Activated CD4-positive, alpha-beta T cell treated with anti-CD3 and anti-CD28 coated beads, Interleukin-2, amount 50 U/mL, for 48 hours (primary cell): Measurements from ENCODE around the gene JAZF1.

Experiments used
- DNase-seq, 2 experiments: peaks; one replicate each; pipeline ENCODE4 v3.0.0-alpha.2; 2020

JAZF1 gene

DNA sequence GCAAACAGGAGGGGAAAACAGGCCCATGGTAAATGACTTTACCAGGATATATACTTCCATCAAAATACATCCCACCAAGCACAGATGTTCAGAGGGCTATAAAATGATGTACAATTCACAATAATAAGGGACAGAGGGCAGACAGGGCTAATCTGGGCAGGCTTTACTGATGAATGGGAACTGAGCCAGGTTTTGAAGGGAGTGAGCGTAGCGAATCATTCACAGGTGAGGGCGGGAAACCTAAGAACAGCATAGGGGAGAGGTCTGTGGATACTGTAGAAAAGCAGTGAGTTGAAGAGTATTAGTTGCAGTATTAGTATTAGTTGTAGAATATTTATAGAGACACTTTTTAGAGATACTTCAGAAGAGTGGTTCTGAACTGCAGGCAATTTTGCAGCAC lies 180.8 kb downstream of the JAZF1 start:
- DNase-seq = no peak

- no peak for DNase-seq
Observed at GRCh38 chr7:27998382-27998781, 182.2 kb downstream of the JAZF1 start.

GRCh38 chr7:27997188-27997707 lies 183.3 kb downstream of the JAZF1 start:
- DNase-seq = no peak

GRCh38 chr7:27996141-27996540 lies 184.5 kb downstream of the JAZF1 start:
- no peak for DNase-seq

DNA sequence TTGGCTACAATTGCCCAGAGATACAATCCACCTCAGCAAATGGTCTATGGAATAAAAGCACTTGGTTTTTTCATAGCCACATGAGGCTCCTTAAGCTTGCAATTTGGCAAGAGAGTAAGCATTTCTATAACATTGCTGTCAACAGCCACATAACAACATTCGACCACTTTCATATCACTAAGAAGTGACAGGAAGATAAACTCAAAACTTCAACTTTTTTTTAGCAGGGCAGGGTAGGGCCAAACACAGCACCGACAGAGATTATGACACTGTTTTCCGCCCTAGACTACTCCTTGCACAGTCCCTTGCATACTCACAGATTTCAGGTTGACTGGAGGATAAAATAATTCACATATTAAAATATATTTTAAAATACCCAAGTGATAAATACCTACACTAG lies 185.4 kb downstream of the JAZF1 start:
- no peak for DNase-seq

DNA sequence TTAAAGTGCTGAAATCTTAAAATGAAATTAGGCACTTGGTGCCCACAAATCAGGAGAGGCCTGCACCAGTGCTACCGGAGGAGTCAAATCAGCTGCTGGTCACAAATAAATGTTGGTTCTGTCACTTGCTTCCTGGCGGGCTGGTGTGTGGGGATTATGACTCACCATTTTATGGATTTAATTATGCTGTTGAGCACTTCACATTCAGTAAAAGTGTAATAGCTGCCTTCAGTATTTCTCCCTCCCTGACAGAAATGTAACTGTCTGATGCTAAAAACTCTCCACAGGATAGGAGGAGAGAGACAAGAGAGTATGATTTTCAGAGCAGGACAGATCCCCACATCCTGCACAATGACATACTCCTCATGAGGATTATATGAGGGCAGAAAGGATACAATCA lies 186.0 kb downstream of the JAZF1 start:
- DNase-seq = no peak

DNA sequence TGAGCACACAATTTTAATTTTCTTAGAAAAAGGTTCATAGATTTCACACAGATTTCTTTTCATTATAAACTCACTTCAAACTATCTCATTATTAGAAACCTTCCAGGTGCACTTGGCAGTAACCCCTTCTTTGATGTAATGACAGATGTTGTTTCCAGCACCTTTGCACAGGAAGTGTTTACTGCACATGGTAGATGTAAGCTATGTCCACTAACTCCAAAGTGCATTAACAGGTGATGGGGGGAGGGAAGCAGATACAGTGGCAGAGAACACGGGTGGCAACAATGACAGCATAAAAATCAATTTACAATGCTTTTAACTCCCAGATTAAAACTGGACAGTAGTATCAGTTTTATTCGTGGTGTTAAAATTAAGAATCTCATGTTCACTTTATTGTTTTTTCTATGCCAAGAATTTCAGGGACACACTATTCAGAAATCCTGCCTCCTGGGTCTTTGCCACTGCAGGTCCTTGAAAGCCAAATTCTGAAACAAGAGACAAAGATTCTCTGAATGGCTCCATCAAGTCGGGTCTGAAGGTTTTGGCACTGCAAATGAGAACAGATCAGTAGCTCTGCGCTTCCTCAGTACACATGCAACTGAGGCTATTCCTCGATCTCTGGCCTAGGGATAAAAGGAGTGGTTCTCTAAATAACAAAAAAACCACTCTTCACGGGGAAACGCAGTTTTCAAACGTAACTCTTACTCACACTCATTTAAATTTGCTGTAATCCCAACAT lies 187.7 kb downstream of the JAZF1 start:
- DNase-seq = no peak

- no peak for DNase-seq
Observed at GRCh38 chr7:27992097-27992496, 188.5 kb downstream of the JAZF1 start.

- no peak for DNase-seq
Observed at GRCh38 chr7:27991006-27991528, 189.5 kb downstream of the JAZF1 start.

GRCh38 chr7:27976531-27976930 lies 204.1 kb downstream of the JAZF1 start:
- no peak for DNase-seq

- no peak for DNase-seq
Observed at GRCh38 chr7:27973625-27974024, 207.0 kb downstream of the JAZF1 start.

DNA sequence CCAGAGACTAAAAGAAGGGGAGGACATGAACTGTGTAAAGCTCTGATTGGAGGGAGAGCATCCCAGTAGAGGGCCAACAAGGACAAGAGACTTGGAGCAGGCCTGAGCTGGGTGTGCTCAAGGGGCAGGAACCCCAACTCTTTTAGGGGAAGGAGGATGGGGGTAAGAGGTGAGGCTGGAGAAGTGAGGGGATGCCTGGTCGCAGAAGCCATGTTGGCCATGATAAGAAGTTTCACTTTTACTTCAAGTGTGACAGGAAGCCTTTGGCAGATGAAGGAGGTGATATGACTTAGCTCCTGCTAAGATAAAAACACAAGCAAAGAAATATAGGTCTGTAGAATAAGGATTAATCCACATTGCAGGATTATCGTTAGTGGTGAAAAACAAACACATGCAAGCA lies 208.3 kb downstream of the JAZF1 start:
- peak; percentile 2 to 12 for DNase-seq

DNA sequence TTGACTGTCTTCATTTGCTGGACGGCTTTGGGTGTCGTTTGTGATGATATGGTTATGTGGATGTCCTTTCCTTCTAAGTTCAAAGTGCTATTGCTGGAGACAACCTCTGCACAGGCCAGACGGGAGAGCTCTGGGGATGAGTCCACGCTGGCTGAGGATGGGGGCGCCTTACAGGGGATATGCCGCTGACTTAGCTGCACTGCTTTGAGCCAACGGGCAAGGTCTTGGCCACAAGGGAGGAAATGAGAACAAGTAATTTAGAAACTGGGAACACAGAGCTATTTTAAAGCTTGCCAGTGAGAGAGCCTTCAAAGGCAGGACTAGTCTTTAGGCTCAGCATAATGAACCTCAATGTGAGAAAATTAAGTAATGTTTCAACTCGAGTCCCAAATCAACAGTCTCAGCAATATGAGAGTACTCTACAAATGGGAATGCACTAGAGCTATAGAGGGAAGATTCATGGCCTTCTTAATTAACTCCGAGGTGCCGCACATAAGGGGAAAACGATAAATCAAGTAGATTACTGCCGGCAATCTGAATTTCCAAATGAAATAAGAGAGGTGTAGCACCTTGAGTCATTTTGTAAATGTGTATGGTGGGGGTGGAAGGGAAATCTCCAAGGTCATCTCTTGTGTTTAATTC lies 209.3 kb downstream of the JAZF1 start:
- no peak for DNase-seq

GRCh38 chr7:27970350-27970749 lies 210.2 kb downstream of the JAZF1 start:
- no peak for DNase-seq

DNA sequence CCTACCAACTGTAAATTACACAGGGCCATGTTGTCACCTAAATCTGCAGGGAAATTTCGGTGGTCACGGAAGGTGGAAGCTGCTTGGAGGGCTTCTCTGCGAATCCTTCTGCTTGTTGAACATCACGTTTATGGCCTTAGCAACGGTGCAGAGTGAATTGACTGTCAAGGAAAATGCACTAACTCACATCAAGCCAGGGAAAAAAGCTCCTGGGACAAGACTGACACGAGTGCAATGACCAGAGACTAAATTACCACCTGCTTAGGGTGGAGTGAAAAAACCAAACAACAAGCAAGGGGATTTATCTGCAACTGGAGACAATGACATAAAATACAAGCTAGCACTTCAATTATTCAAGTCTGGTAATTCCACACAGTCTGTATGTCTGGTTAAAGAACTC lies 211.2 kb downstream of the JAZF1 start:
- no peak for DNase-seq

DNA sequence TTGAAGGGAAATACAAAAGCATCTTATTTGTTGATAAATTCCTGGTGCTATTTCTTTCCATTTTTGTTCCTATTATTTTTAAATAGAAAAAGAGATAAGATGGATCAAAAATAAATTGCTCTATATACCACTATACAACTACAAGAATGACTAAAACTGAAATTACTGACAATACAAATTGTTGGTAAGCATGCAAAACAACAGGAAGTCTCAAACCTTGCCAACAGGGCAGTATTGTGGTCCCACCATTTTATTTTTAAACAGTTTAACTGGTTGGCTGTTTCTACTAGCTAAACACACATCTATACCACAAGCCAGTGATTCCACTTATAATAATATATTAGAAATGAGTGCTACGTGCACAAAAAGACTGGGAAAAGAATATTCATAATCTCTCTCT lies 213.0 kb downstream of the JAZF1 start:
- DNase-seq = no peak

GRCh38 chr7:27966219-27966780 lies 214.3 kb downstream of the JAZF1 start:
- no peak for DNase-seq

GRCh38 chr7:27965650-27966049 lies 214.9 kb downstream of the JAZF1 start:
- no peak for DNase-seq

- no peak for DNase-seq
Observed at GRCh38 chr7:27964820-27965219, 215.8 kb downstream of the JAZF1 start.

GRCh38 chr7:27963056-27963455 lies 217.5 kb downstream of the JAZF1 start:
- DNase-seq = no peak

DNA sequence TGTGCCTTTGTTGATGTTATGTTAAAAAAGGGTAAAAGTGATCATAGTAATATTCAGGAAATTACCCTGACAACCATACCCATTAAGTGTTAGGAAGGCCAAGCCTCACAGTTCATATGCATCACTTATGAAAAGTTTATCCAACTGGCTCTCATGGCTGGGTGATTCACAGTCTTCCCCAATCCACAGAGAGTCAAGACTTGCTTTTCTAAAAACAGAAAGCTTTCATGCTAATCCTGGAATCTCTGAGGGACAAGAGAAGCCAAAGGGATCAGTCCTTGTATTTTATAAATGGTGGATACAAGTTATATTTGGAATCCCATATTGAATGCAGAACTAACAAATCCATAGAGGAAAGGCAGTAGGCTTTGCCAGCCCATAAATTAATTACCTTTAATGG lies 218.3 kb downstream of the JAZF1 start:
- no peak for DNase-seq

DNA sequence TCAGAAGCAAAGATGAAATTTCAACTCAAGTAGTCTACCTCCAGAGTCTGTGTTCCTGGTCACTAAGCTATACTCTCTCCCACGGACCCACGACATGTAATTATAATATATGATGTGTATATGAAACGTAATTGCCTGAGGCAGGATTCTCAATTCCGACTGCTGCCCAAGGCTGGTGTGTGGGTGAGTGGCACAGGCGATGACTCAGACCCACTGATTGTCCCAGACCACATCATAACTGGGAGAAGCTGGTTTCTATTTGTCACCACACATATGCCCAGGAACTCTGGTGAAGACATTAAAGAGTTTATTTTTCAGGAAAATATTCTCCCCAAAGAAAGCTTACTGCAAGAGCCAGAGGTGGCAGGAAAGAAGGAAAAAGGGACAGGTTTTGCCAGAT lies 219.3 kb downstream of the JAZF1 start:
- peak in 1 of 2 experiments; percentile 21 for DNase-seq

DNA sequence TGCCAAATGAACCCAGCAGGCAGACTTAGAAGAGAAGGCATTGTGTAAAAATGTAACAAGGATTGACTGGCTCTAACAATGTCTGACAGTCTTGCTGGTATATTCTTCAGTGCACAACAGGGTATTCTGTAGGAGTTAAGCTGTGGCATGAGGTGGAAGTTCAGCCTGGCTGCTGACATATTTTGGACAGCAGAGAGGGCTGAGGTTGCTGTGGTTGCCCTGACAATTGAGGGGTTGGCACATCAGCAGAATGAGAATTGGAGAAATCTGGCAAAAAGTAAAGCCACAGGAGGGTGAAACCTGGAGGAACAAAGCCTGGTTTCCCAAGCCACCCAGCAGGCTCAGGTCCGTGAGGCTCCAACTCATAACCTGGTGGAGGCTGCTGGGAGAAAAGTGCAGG lies 220.2 kb downstream of the JAZF1 start:
- DNase-seq = no peak

DNA sequence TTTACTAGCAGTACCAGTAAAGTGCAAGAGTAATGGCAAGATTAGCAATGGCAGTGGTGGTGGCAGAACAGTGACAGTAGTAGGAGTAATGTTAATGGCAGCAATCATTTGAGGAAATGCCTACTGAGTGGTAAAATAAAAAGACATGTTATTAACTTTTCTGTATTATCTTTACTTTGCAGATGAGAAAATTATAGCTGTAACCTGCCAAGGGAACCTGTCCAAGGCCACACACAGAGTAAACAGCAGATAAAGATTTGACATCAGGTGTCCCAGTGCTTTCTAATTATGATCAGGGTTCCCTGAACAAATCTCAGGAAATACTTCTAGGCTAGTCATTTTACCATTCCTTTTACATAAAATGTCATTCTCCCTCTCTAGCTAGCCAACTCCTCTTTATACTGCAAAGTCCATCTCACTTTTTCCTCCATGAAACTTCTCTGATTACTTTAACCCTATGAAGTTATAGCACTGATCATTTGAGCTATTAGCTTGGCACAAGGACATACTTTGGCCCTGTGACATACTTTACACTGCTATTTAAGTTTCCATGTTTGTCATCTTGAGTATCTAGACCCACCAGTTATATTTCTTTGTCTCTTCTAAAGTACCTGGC lies 221.6 kb downstream of the JAZF1 start:
- no peak for DNase-seq
